ENCODE data around the gene RAB27A. TPM values are rescaled to one million over a fixed set of nuclear protein-coding genes. Genes with fewer than 3 reads are reported as not detected.

RAB27A gene
- total RNA-seq, 1 experiment from 2014 or later: 6.3 TPM

GRCh38 chr15:55198706-55199105 is 90.9 kb downstream of the RAB27A start:
- Histone ChIP-seq H3K9ac (ENCODE audit: low read length) (no peak overlapping the region), H3K4me3 (ENCODE audit: low read length) (no peak overlapping the region), H3F3A (ENCODE audit: low read length, unreplicated experiment) (no peaks in the 10 kb centered on the region), H3K79me2 (ENCODE audit: low read length) (peaks cover 31% of the 10 kb centered on the region), H3K9me3 (ENCODE audit: low read length) (no peaks in the 10 kb centered on the region), H3K36me3 (ENCODE audit: low read depth, low read length) (no peaks in the 10 kb centered on the region), H2AFZ (ENCODE audit: low read length) (no peak overlapping the region), H3K4me2 (ENCODE audit: low read length) (no peak overlapping the region), H3K9me2 (replicated peaks; ENCODE audit: low read length) (no peaks in the 10 kb centered on the region), H3K27ac (ENCODE audit: low read length) (no peak overlapping the region), H4K20me1 (ENCODE audit: low read length) (peaks cover 23% of the 10 kb centered on the region), H3K4me1 (ENCODE audit: insufficient read depth, low read length) (peaks cover 24% of the 10 kb centered on the region), H3K27me3 (ENCODE audit: low read length) (no peaks in the 10 kb centered on the region)
- BruUV-seq (replicated peaks): no TSS peak
- ChIA-PET CTCF (no interaction called here), POLR2A (ENCODE audit: unreplicated experiment) (no interaction called here)
- DNase-seq (no peak), ATAC-seq (no peak)
- intact Hi-C loops (cut with micrococcal nuclease): loop anchor here (5.0 kb wide), 1 partner anchor 94 kb away; no protein-coding TSS in a partner anchor
- TF ChIP-seq CTCF (conservative IDR thresholded peaks at IDR 0.05; ENCODE audit: low read depth, low read length) (no peak), EZH2phosphoT487 (IDR thresholded peaks at IDR 0.05; ENCODE audit: borderline replicate concordance, low read length) (no peak), EZH2 (IDR thresholded peaks at IDR 0.05; ENCODE audit: low read length, unreplicated experiment) (no peak)

GRCh38 chr15:55197719-55198118 is 91.9 kb downstream of the RAB27A start:
- Histone ChIP-seq H3K27ac (ENCODE audit: low read length) (no peak overlapping the region), H3K79me2 (ENCODE audit: low read length) (peaks cover 41% of the 10 kb centered on the region), H3K9me2 (replicated peaks; ENCODE audit: low read length) (no peaks in the 10 kb centered on the region), H3K4me3 (ENCODE audit: low read length) (peak overlapping the region; percentile 91), H3K4me2 (ENCODE audit: low read length) (peak overlapping the region; percentile 96), H3K36me3 (ENCODE audit: low read depth, low read length) (peaks cover under 1% of the 10 kb centered on the region; the same call in 1 of the 2 replicates), H2AFZ (ENCODE audit: low read length) (peak overlapping the region; percentile 96), H4K20me1 (ENCODE audit: low read length) (peaks cover 29% of the 10 kb centered on the region), H3K4me1 (ENCODE audit: insufficient read depth, low read length) (peaks cover 24% of the 10 kb centered on the region), H3F3A (ENCODE audit: low read length, unreplicated experiment) (no peaks in the 10 kb centered on the region), H3K9ac (ENCODE audit: low read length) (peak overlapping the region; percentile 90), H3K9me3 (ENCODE audit: low read length) (no peaks in the 10 kb centered on the region), H3K27me3 (ENCODE audit: low read length) (no peaks in the 10 kb centered on the region)
- ATAC-seq (no peak), DNase-seq (no peak)
- ChIA-PET POLR2A (ENCODE audit: unreplicated experiment) (interaction anchor here (0.7 kb wide), 1 partner anchor 457 kb away, joined by 5 read pairs; no protein-coding TSS in a partner anchor), CTCF (no interaction called here)
- intact Hi-C loops (cut with micrococcal nuclease): loop anchor here (5.0 kb wide), 1 partner anchor 95 kb away; no protein-coding TSS in a partner anchor
- no peak for TF ChIP-seq EZH2 (IDR thresholded peaks at IDR 0.05; ENCODE audit: low read length, unreplicated experiment)
- no peak for TF ChIP-seq EZH2phosphoT487 (IDR thresholded peaks at IDR 0.05; ENCODE audit: borderline replicate concordance, low read length)
- no peak for TF ChIP-seq CTCF (conservative IDR thresholded peaks at IDR 0.05; ENCODE audit: low read depth, low read length)
- no TSS peak for BruUV-seq (replicated peaks)

- peak overlapping the region; percentile 96 for H3K4me2 ChIP-seq (ENCODE audit: low read length)
- ChIA-PET POLR2A (ENCODE audit: unreplicated experiment) (no interaction called here), CTCF (interaction anchor here (0.6 kb wide), 1 partner anchor 13 kb away, joined by 3 read pairs; no protein-coding TSS in a partner anchor)
- intact Hi-C loops (cut with micrococcal nuclease): loop anchor here (5.0 kb wide), 1 partner anchor 95 kb away; no protein-coding TSS in a partner anchor
- H3K27ac ChIP-seq (ENCODE audit: low read length): peak overlapping the region; percentile 65
- peak overlapping the region; percentile 96 for H2AFZ ChIP-seq (ENCODE audit: low read length)
- H3F3A ChIP-seq (ENCODE audit: low read length, unreplicated experiment): no peaks in the 10 kb centered on the region
- peak overlapping the region; percentile 91 for H3K4me3 ChIP-seq (ENCODE audit: low read length)
- peaks cover 5% of the 10 kb centered on the region; the same call in 1 of the 2 replicates for H3K36me3 ChIP-seq (ENCODE audit: low read depth, low read length)
- H3K9ac ChIP-seq (ENCODE audit: low read length): peak overlapping the region; percentile 90
- no peaks in the 10 kb centered on the region for H3K9me2 ChIP-seq (replicated peaks; ENCODE audit: low read length)
- H3K4me1 ChIP-seq (ENCODE audit: insufficient read depth, low read length): peaks cover 24% of the 10 kb centered on the region
- no TSS peak for BruUV-seq (replicated peaks)
- TF ChIP-seq EZH2 (IDR thresholded peaks at IDR 0.05; ENCODE audit: low read length, unreplicated experiment) (no peak), EZH2phosphoT487 (IDR thresholded peaks at IDR 0.05; ENCODE audit: borderline replicate concordance, low read length) (no peak), CTCF (conservative IDR thresholded peaks at IDR 0.05; ENCODE audit: low read depth, low read length) (0 out of 2 replicates have a peak, but pooled peaks have one; percentile 5)
- H3K27me3 ChIP-seq (ENCODE audit: low read length): no peaks in the 10 kb centered on the region
- no peaks in the 10 kb centered on the region for H3K9me3 ChIP-seq (ENCODE audit: low read length)
- DNase-seq (no peak), ATAC-seq (0 out of 2 replicates have a peak, but pooled peaks have one; percentile 3)
- H3K79me2 ChIP-seq (ENCODE audit: low read length): peaks cover 45% of the 10 kb centered on the region
- peaks cover 29% of the 10 kb centered on the region for H4K20me1 ChIP-seq (ENCODE audit: low read length)
Measured at GRCh38 chr15:55197362-55197705, 92.3 kb downstream of the RAB27A start.

Measured in PC-3 (cell line).